GM04504 (cell line): ENCODE measurements around the gene ARFGAP2.

Experiments used
- DNase-seq: peaks from one replicate; pipeline ENCODE4 v3.0.0-alpha.2; 2012; ENCODE audit warnings: low read depth

ARFGAP2 gene

GRCh38 chr11:47171061-47171838, 5.4 kb downstream of the ARFGAP2 start:
- no peak for DNase-seq

GRCh38 chr11:47166368-47166767, 10.3 kb downstream of the ARFGAP2 start:
- no peak for DNase-seq

GRCh38 chr11:47165253-47165840, 11.3 kb downstream of the ARFGAP2 start:
- no peak for DNase-seq

- no peak for DNase-seq
Measured at GRCh38 chr11:47164321-47164720, 12.4 kb downstream of the ARFGAP2 start.

GRCh38 chr11:47163898-47164297, 12.8 kb downstream of the ARFGAP2 start:
- no peak for DNase-seq

GRCh38 chr11:47163193-47163592, 13.5 kb downstream of the ARFGAP2 start:
- no peak for DNase-seq

GRCh38 chr11:47162426-47162825, 14.3 kb downstream of the ARFGAP2 start:
- no peak for DNase-seq

GRCh38 chr11:47161890-47162289, 14.8 kb downstream of the ARFGAP2 start:
- DNase-seq, result no peak

GRCh38 chr11:47161134-47161854, 15.4 kb downstream of the ARFGAP2 start:
- peak; percentile 36 for DNase-seq

GRCh38 chr11:47160753-47161133, 15.9 kb downstream of the ARFGAP2 start:
- DNase-seq, result no peak

GRCh38 chr11:47158242-47158641, 18.4 kb downstream of the ARFGAP2 start:
- no peak for DNase-seq

- no peak for DNase-seq
Measured at GRCh38 chr11:47157805-47158204, 18.9 kb downstream of the ARFGAP2 start.

- DNase-seq, result no peak
Measured at GRCh38 chr11:47156951-47157350, 19.7 kb downstream of the ARFGAP2 start.

GRCh38 chr11:47156333-47156732, 20.3 kb downstream of the ARFGAP2 start:
- DNase-seq, result no peak

- no peak for DNase-seq
Measured at GRCh38 chr11:47155879-47156278, 20.8 kb downstream of the ARFGAP2 start.

- no peak for DNase-seq
Measured at GRCh38 chr11:47154616-47155570, 21.8 kb downstream of the ARFGAP2 start.

- DNase-seq, result peak; percentile 66
Measured at GRCh38 chr11:47152953-47153950, 23.4 kb downstream of the ARFGAP2 start.

- no peak for DNase-seq
Measured at GRCh38 chr11:47152126-47152952, 24.3 kb downstream of the ARFGAP2 start.

- DNase-seq, result no peak
Measured at GRCh38 chr11:47149782-47150181, 26.9 kb downstream of the ARFGAP2 start.
